CD8-positive, alpha-beta memory T cell (primary cell): Measurements from ENCODE around the gene FYCO1. TPM values are rescaled to one million over a fixed set of nuclear protein-coding genes. Genes with fewer than 3 reads are reported as not detected.

Experiments
- polyA plus RNA-seq: library from polyadenylated mRNA; unstranded; fragments of 300-500 nt; fragmentation: Illumina TruSeq; gene quantifications from one replicate; pipeline ENCODE4 v1.2.3, GENCODE V29; 2021
- total RNA-seq, 2 experiments: library from RNA; stranded (reverse); gene quantifications; one replicate each; pipeline ENCODE4 v1.2.3, GENCODE V29; 2021

FYCO1 gene
- total and polyA plus RNA-seq, 3 experiments from 2014 or later = 11.0 to 13.7 (median 13.4) TPM

Other genes with a start within 250 kb of the FYCO1 start
- not detected for gene SLC6A20, start 199.3 kb downstream of the FYCO1 start, total RNA-seq
- gene SLC6A20, start 199.3 kb downstream of the FYCO1 start, polyA plus RNA-seq = not detected
- gene LZTFL1, start 153.7 kb downstream of the FYCO1 start, total RNA-seq = 10 to 100 TPM in 1 of 2 experiments, 1 to 10 TPM in 1; 9.0 to 11.4 TPM
- gene LZTFL1, start 153.7 kb downstream of the FYCO1 start, polyA plus RNA-seq = 8.9 TPM
- 1 to 10 TPM; 7.3 to 8.3 TPM for gene CCR9, start 109.3 kb downstream of the FYCO1 start, total RNA-seq
- 1.4 TPM for gene CCR9, start 109.3 kb downstream of the FYCO1 start, polyA plus RNA-seq
- 1 to 10 TPM; 5.8 to 5.9 TPM for gene CXCR6, start 52.4 kb downstream of the FYCO1 start, total RNA-seq
- gene CXCR6, start 52.4 kb downstream of the FYCO1 start, polyA plus RNA-seq = 70.8 TPM
- gene XCR1, start 31.7 kb upstream of the FYCO1 start, total RNA-seq = not detected
- not detected for gene XCR1, start 31.7 kb upstream of the FYCO1 start, polyA plus RNA-seq
- gene CCR1, start 212.5 kb upstream of the FYCO1 start, total RNA-seq = 1 to 10 TPM; 1.5 to 1.8 TPM
- gene CCR1, start 212.5 kb upstream of the FYCO1 start, polyA plus RNA-seq = 10.8 TPM
- gene CCR3, start 246.6 kb upstream of the FYCO1 start, total RNA-seq = not detected
- gene CCR3, start 246.6 kb upstream of the FYCO1 start, polyA plus RNA-seq = 0.22 TPM